ENCODE measurements around the gene B3GNT2.

DNA sequence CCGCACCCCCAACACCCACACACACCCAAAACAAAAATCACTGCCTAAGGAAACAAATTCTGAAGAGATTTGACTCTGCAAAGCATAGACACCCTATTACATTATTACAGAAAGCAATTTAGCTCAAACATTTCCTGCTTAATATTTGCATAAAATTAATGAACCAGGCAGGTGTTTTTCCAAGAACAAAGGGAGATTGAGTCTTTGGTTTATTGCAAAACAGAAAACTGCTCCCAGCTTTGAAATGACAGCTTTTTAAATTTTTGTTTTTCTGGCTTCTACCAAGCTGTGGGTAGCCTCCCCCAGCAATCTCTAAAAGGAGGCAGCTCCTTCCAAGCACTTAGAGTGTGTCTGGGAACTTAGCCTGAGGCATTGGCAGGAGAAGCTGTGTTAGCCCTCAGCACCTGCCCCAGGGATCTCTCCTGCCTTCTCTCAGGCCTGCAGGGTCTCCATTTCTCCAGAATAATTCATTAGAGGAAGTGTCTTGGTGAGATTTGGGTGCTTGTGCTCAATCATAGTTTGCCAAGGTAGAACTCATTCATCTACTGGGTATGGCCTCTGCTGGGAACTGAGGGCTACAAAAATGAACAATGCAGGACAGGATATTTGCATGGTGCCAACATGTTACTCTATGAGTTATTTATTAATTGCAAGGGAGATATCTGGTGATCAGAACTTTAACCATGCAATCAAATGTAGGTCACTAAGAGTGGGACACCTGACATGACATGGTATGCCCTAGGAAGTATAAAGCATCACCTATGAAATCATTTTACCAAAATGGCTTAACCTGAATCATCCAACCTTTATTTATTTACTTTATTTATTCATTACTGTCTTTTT lies 58.7 kb downstream of the B3GNT2 start:
- TF ChIP-seq EZH2 (IDR thresholded peaks at IDR 0.05; ENCODE audit: insufficient read depth, low read length): no peak
- TF ChIP-seq, protein P1, sequence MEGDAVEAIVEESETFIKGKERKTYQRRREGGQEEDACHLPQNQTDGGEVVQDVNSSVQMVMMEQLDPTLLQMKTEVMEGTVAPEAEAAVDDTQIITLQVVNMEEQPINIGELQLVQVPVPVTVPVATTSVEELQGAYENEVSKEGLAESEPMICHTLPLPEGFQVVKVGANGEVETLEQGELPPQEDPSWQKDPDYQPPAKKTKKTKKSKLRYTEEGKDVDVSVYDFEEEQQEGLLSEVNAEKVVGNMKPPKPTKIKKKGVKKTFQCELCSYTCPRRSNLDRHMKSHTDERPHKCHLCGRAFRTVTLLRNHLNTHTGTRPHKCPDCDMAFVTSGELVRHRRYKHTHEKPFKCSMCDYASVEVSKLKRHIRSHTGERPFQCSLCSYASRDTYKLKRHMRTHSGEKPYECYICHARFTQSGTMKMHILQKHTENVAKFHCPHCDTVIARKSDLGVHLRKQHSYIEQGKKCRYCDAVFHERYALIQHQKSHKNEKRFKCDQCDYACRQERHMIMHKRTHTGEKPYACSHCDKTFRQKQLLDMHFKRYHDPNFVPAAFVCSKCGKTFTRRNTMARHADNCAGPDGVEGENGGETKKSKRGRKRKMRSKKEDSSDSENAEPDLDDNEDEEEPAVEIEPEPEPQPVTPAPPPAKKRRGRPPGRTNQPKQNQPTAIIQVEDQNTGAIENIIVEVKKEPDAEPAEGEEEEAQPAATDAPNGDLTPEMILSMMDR (IDR thresholded peaks at IDR 0.05; ENCODE audit: insufficient read depth, low read depth, low read length): no peak
